ENCODE measurements around the gene MILR1. TPM values are rescaled to one million over a fixed set of nuclear protein-coding genes. Genes with fewer than 3 reads are reported as not detected.

MILR1 gene
- total RNA-seq, 1 experiment from 2014 or later, result 3.8 TPM

DNA sequence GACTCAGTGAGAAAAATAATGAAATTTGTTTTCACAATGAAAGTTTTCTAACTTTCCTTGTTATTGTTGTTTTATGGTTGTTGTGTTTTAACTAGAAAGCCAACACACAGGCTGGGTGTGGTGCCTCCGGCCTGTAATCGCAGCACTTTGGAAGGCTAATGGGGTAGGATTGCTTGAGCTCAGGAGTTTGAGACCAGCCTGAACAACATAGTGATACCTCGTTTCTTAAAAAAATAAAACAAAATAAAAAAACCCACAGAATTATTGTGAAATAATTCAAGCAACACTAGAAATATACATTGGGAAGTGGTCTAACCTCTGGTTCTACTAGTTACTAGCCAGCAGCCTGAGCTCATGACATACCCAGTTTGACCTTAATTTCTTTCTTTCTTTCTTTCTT is 630 bp downstream of the MILR1 start:
- peak overlapping the region in 1 of 2 experiments; percentile 24; a peak in 2 of 4 replicates for H3K4me3 ChIP-seq (replicated peaks in 1 of 2; ENCODE audit: low read depth in 1 of 2, low read length in 2 of 2)
- H3K27ac ChIP-seq (ENCODE audit: low read depth, low read length), result no peak overlapping the region

More for the DNA sequence above, 630 bp downstream of the MILR1 start:
- POLR2A ChIA-PET, result no interaction called here
- Histone ChIP-seq H2AFZ (ENCODE audit: low read depth, low read length, poor library complexity, severe bottlenecking) (peak overlapping the region; percentile 98), H3K27me3 (ENCODE audit: insufficient read depth, low read length) (no peaks in the 10 kb centered on the region), H3K9me2 (ENCODE audit: insufficient read depth) (no peaks in the 10 kb centered on the region), H3K79me2 (ENCODE audit: insufficient read depth, low read length) (no peaks in the 10 kb centered on the region), H3K36me3 (ENCODE audit: control insufficient read depth in 1 of 2, insufficient read depth in 2 of 2, low read length in 2 of 2) (no peaks in the 10 kb centered on the region), H3K4me2 (ENCODE audit: low read length) (peak overlapping the region; percentile 74), H4K20me1 (ENCODE audit: insufficient read depth) (no peaks in the 10 kb centered on the region), H3K9me3 (ENCODE audit: control insufficient read depth in 1 of 2, insufficient read depth in 1 of 2, low read depth in 1 of 2, low read length in 2 of 2) (no peaks in the 10 kb centered on the region), H3K4me1 (ENCODE audit: control insufficient read depth in 1 of 2, insufficient read depth in 2 of 2, low read length in 2 of 2) (peaks cover 8 to 21% of the 10 kb centered on the region in 2 experiments), H3K9ac (ENCODE audit: low read length) (peak overlapping the region; percentile 32)
- CTCF ChIA-PET, result no interaction called here
- intact Hi-C loops (cut with micrococcal nuclease), result no loop called here
- TF ChIP-seq, protein P1, sequence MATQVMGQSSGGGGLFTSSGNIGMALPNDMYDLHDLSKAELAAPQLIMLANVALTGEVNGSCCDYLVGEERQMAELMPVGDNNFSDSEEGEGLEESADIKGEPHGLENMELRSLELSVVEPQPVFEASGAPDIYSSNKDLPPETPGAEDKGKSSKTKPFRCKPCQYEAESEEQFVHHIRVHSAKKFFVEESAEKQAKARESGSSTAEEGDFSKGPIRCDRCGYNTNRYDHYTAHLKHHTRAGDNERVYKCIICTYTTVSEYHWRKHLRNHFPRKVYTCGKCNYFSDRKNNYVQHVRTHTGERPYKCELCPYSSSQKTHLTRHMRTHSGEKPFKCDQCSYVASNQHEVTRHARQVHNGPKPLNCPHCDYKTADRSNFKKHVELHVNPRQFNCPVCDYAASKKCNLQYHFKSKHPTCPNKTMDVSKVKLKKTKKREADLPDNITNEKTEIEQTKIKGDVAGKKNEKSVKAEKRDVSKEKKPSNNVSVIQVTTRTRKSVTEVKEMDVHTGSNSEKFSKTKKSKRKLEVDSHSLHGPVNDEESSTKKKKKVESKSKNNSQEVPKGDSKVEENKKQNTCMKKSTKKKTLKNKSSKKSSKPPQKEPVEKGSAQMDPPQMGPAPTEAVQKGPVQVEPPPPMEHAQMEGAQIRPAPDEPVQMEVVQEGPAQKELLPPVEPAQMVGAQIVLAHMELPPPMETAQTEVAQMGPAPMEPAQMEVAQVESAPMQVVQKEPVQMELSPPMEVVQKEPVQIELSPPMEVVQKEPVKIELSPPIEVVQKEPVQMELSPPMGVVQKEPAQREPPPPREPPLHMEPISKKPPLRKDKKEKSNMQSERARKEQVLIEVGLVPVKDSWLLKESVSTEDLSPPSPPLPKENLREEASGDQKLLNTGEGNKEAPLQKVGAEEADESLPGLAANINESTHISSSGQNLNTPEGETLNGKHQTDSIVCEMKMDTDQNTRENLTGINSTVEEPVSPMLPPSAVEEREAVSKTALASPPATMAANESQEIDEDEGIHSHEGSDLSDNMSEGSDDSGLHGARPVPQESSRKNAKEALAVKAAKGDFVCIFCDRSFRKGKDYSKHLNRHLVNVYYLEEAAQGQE (IDR thresholded peaks at IDR 0.05; ENCODE audit: low read depth), result no peak
- TF ChIP-seq CBX3 (IDR thresholded peaks at IDR 0.05; ENCODE audit: low read depth), result no peak
- TF ChIP-seq, protein P2, sequence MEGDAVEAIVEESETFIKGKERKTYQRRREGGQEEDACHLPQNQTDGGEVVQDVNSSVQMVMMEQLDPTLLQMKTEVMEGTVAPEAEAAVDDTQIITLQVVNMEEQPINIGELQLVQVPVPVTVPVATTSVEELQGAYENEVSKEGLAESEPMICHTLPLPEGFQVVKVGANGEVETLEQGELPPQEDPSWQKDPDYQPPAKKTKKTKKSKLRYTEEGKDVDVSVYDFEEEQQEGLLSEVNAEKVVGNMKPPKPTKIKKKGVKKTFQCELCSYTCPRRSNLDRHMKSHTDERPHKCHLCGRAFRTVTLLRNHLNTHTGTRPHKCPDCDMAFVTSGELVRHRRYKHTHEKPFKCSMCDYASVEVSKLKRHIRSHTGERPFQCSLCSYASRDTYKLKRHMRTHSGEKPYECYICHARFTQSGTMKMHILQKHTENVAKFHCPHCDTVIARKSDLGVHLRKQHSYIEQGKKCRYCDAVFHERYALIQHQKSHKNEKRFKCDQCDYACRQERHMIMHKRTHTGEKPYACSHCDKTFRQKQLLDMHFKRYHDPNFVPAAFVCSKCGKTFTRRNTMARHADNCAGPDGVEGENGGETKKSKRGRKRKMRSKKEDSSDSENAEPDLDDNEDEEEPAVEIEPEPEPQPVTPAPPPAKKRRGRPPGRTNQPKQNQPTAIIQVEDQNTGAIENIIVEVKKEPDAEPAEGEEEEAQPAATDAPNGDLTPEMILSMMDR (IDR thresholded peaks at IDR 0.05 in 2 of 3, conservative IDR thresholded peaks at IDR 0.05 in 1 of 3; ENCODE audit: borderline replicate concordance in 1 of 3, insufficient read depth in 1 of 3, low read depth in 2 of 3, low read length in 2 of 3), result no peak
- TF ChIP-seq TCF7L2 (IDR thresholded peaks at IDR 0.05; ENCODE audit: borderline replicate concordance, extremely low read depth, insufficient read depth, insufficient read length), result no peak
- no peak for TF ChIP-seq ZFX (IDR thresholded peaks at IDR 0.05)
- no peak for TF ChIP-seq RAD21 (IDR thresholded peaks at IDR 0.05; ENCODE audit: low read depth)
- RAD21 ChIA-PET (ENCODE audit: low non-redundant PET in 1 of 2, low total read pairs in 2 of 2, uncharacterized antibody in 2 of 2, unreplicated experiment in 2 of 2), result no interaction called here
- BruUV-seq (replicated peaks), result no TSS peak
- ATAC-seq (no peak), DNase-seq (ENCODE audit: low read depth, low spot score) (no peak)

Data from HCT116 (cell line).